Measurements from ENCODE around the gene OR2F2. TPM values are rescaled to one million over a fixed set of nuclear protein-coding genes. Genes with fewer than 3 reads are reported as not detected.

Gene OR2F2
- total and polyA plus RNA-seq, 3 donors from 2014 or later = 0.30 to 3.5 (median 1.2) TPM

GRCh38 chr7:143945423-143945822, 10.4 kb downstream of the OR2F2 start:
- no peak overlapping the region for H3K4me3 ChIP-seq
- no peak for TF ChIP-seq POLR2A (IDR thresholded peaks at IDR 0.05)
- TF ChIP-seq CTCF (IDR thresholded peaks at IDR 0.05) = no peak
- intact Hi-C loops (cut with DNase I; ENCODE audit: low total_unique reads) = no loop called here
- H3K4me1 ChIP-seq = no peaks in the 10 kb centered on the region
- no peaks in the 10 kb centered on the region for H3K36me3 ChIP-seq (ENCODE audit: low read depth, missing control alignments)
- 88 to 95% methylated on average over 4 of the region's 4 CpGs for WGBS, 2 donors
- no peak overlapping the region for H3K27ac ChIP-seq
- DNase-seq = no peak
- no peaks in the 10 kb centered on the region for H3K27me3 ChIP-seq
- H3K9me3 ChIP-seq = no peaks in the 10 kb centered on the region

- no peaks in the 10 kb centered on the region for H3K9me3 ChIP-seq
- TF ChIP-seq CTCF (IDR thresholded peaks at IDR 0.05) = no peak
- TF ChIP-seq POLR2A (IDR thresholded peaks at IDR 0.05) = no peak
- no peak overlapping the region for H3K27ac ChIP-seq
- no peak overlapping the region for H3K4me3 ChIP-seq
- intact Hi-C loops (cut with DNase I; ENCODE audit: low total_unique reads) = no loop called here
- no peaks in the 10 kb centered on the region for H3K4me1 ChIP-seq
- H3K36me3 ChIP-seq (ENCODE audit: low read depth, missing control alignments) = no peaks in the 10 kb centered on the region
- 66 to 85% methylated on average over 2 of the region's 2 CpGs for WGBS, 2 donors
- H3K27me3 ChIP-seq = no peaks in the 10 kb centered on the region
- no peak for DNase-seq
Measured at GRCh38 chr7:143947111-143947510, 12.1 kb downstream of the OR2F2 start.

GRCh38 chr7:143948733-143949132, 13.7 kb downstream of the OR2F2 start:
- Histone ChIP-seq H3K9me3 (no peaks in the 10 kb centered on the region), H3K27ac (no peak overlapping the region), H3K4me3 (no peak overlapping the region), H3K27me3 (no peaks in the 10 kb centered on the region), H3K36me3 (ENCODE audit: low read depth, missing control alignments) (no peaks in the 10 kb centered on the region), H3K4me1 (no peaks in the 10 kb centered on the region)
- intact Hi-C loops (cut with DNase I; ENCODE audit: low total_unique reads) = no loop called here
- 44 to 62% methylated on average over 2 of the region's 2 CpGs for WGBS, 2 donors
- no peak for DNase-seq
- no peak for TF ChIP-seq CTCF (IDR thresholded peaks at IDR 0.05)
- no peak for TF ChIP-seq POLR2A (IDR thresholded peaks at IDR 0.05)

- Histone ChIP-seq H3K27me3 (no peaks in the 10 kb centered on the region), H3K27ac (no peak overlapping the region), H3K4me3 (no peak overlapping the region), H3K9me3 (no peaks in the 10 kb centered on the region), H3K4me1 (no peaks in the 10 kb centered on the region), H3K36me3 (ENCODE audit: low read depth, missing control alignments) (no peaks in the 10 kb centered on the region)
- DNase-seq = no peak
- TF ChIP-seq CTCF (IDR thresholded peaks at IDR 0.05) (no peak), POLR2A (IDR thresholded peaks at IDR 0.05) (no peak)
- intact Hi-C loops (cut with DNase I; ENCODE audit: low total_unique reads) = no loop called here
- WGBS, 2 donors = 75 to 86% methylated on average over 3 of the region's 3 CpGs
Measured at GRCh38 chr7:143953421-143953820, 18.4 kb downstream of the OR2F2 start.

- DNase-seq = no peak
- intact Hi-C loops (cut with DNase I; ENCODE audit: low total_unique reads) = no loop called here
- 92 to 93% methylated on average over 2 of the region's 2 CpGs for WGBS, 2 donors
Measured at GRCh38 chr7:143954135-143954534, 19.1 kb downstream of the OR2F2 start.

More at GRCh38 chr7:143954135-143954534, 19.1 kb downstream of the OR2F2 start:
- no peaks in the 10 kb centered on the region for H3K9me3 ChIP-seq
- H3K27me3 ChIP-seq = no peaks in the 10 kb centered on the region
- H3K36me3 ChIP-seq (ENCODE audit: low read depth, missing control alignments) = no peaks in the 10 kb centered on the region
- TF ChIP-seq POLR2A (IDR thresholded peaks at IDR 0.05) = no peak
- TF ChIP-seq CTCF (IDR thresholded peaks at IDR 0.05) = no peak
- no peak overlapping the region for H3K4me3 ChIP-seq
- no peak overlapping the region for H3K27ac ChIP-seq
- no peaks in the 10 kb centered on the region for H3K4me1 ChIP-seq
